GM10266 (cell line): ENCODE data around the gene TMEM61.

ENCODE experiments used
- DNase-seq: peaks from one replicate; pipeline ENCODE4 v3.0.0; 2012; ENCODE audit errors: extremely low spot score
- CTCF ChIP-seq: IDR thresholded peaks from 2 replicates; pipeline ENCODE4 v1.5.1; 2012; ENCODE audit warnings: mild to moderate bottlenecking, low read depth; ENCODE audit not compliant: control insufficient read depth, insufficient read depth; ENCODE audit errors: missing control alignments

The TMEM61 gene

GRCh38 chr1:55000110-55001085 lies 20.0 kb downstream of the TMEM61 start:
- no peak for DNase-seq
- no peak for TF ChIP-seq CTCF

- TF ChIP-seq CTCF: no peak
- no peak for DNase-seq
These were observed 20.9 kb downstream of the TMEM61 start for GRCh38 chr1:55001311-55001710.

- no peak for DNase-seq
- TF ChIP-seq CTCF: no peak
These were observed 22.3 kb downstream of the TMEM61 start for GRCh38 chr1:55002686-55003085.

GRCh38 chr1:55005351-55006140 lies 25.1 kb downstream of the TMEM61 start:
- no peak for DNase-seq
- no peak for TF ChIP-seq CTCF

GRCh38 chr1:55006931-55007330 lies 26.5 kb downstream of the TMEM61 start:
- DNase-seq: no peak
- no peak for TF ChIP-seq CTCF

- TF ChIP-seq CTCF: no peak
- DNase-seq: no peak
These were observed 27.2 kb downstream of the TMEM61 start for GRCh38 chr1:55007625-55008024.
